Measurements from ENCODE around the gene ATRX.
"Not testable (repeated sequence)": the region's sequence is repeated elsewhere in the genome, so short reads cannot be mapped to it uniquely, and the experiment has no call there.

Gene ATRX, protein sequence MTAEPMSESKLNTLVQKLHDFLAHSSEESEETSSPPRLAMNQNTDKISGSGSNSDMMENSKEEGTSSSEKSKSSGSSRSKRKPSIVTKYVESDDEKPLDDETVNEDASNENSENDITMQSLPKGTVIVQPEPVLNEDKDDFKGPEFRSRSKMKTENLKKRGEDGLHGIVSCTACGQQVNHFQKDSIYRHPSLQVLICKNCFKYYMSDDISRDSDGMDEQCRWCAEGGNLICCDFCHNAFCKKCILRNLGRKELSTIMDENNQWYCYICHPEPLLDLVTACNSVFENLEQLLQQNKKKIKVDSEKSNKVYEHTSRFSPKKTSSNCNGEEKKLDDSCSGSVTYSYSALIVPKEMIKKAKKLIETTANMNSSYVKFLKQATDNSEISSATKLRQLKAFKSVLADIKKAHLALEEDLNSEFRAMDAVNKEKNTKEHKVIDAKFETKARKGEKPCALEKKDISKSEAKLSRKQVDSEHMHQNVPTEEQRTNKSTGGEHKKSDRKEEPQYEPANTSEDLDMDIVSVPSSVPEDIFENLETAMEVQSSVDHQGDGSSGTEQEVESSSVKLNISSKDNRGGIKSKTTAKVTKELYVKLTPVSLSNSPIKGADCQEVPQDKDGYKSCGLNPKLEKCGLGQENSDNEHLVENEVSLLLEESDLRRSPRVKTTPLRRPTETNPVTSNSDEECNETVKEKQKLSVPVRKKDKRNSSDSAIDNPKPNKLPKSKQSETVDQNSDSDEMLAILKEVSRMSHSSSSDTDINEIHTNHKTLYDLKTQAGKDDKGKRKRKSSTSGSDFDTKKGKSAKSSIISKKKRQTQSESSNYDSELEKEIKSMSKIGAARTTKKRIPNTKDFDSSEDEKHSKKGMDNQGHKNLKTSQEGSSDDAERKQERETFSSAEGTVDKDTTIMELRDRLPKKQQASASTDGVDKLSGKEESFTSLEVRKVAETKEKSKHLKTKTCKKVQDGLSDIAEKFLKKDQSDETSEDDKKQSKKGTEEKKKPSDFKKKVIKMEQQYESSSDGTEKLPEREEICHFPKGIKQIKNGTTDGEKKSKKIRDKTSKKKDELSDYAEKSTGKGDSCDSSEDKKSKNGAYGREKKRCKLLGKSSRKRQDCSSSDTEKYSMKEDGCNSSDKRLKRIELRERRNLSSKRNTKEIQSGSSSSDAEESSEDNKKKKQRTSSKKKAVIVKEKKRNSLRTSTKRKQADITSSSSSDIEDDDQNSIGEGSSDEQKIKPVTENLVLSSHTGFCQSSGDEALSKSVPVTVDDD (N-terminal part only)

DNA sequence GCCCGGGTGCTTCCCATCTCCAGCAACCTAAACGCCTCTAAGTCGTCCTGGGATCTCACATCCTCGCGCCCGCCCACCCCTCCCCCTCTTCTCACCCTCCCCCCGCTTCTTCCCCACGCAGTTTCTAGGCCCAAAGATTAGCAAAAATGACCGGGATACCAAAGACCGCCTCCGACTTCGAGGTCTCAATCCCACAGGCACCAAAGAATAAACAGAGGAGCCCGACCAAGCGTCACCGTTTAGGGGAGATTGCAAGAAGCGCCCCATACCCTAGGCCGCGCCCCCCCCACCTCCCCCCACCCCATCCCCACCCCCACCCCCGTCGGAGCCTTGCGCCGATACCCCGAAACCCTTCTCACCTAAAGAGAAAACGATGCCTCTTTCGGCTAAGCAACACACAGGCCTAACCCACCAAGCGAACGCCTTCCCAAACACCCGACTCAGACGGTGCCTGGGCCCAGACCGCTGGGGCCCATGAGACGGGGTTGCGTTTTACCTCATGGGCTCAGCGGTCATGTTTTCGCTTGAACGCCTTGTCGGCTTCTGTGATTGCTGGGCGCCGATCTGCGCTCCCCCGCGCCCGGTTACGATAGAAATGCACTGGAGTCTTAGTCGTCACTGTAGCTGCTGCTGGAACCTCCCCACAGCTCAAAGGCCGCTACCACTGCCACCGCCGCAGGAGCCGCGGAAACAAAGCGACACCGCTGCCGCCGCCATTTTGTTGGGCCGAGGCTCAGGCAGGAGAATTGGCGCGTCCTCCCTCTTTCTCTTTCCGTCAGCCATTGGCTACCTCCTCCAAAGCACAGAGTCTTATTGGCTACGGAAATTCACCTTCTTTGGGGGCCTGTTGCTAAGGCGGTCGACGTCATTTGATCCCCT, at the start of gene ATRX:
Gene ATRX, minus strand, starts transcription at position 731 of the 879 bp plus-strand sequence. Its CDS starts 215 bp downstream, at position 516.
- peak; percentile 42 for DNase-seq (ENCODE audit: low read depth)

DNA sequence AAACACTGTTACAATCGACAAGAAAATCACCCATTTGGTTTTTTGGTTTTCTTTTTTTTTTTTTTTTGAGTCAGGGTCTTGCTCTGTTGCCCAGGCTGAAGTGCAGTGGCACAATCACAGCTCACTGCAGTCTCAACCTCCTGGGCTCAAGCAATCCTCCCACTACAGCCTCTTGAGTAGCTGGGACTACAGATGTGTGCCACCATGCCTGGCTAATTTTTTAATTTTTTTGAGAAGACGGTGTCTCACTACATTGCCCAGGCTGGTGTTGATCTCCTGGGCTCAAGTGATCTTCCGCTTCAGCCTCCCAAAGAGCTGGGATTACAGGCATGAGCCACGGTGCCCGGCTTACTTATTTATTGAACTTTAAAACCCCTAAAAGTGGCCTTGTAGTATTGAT, 45.5 kb upstream of the ATRX start:
- DNase-seq (ENCODE audit: low read depth), result not testable (repeated sequence)

DNA sequence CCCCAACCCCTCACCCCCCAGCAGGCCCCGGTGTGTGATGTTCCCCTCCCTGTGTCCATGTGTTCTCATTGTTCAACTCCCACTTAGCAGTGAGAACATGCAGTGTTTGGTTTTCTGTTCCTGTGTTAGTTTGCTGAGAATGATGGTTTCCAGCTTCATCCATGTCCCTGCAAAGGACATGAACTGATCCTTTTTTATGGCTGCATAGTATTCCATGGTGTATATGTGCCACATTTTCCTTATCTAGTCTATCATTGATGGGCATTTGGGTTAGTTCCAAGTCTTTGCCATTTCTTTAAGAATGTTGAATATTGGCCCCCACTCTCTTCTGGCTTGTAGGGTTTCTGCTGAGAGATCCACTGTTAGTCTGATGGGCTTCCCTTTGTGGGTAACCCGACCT, 36.0 kb upstream of the ATRX start:
- not testable (repeated sequence) for DNase-seq (ENCODE audit: low read depth)

DNA sequence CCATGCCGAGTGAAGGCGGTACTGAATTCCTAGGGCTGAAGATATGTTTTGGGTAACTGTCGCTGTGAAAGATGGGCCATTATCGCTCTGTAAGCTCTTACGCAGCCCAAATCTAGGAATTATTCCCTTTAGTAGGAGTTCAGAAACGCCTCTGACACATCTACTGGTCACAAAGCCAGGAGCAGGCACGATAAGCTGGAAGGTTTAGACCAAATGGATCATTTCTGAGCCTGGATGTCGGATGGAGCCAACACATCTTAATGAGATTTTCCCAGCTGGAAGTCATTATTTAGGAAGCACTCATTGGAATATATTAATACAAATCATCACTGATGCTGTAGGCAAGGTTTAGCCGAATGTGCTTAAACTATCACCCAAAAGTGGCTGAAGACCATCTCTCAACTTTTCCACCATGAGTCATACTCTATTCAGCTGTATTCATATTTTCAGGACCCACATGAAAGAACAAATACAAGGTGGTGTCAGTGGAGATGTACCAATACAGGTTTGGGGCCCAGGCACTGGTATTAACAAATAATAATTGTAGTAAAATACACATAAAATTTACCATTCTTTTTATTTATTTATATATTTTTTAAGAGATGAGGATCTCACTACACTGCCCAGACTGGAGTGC, 34.2 kb upstream of the ATRX start:
- no peak for DNase-seq (ENCODE audit: low read depth)

DNA sequence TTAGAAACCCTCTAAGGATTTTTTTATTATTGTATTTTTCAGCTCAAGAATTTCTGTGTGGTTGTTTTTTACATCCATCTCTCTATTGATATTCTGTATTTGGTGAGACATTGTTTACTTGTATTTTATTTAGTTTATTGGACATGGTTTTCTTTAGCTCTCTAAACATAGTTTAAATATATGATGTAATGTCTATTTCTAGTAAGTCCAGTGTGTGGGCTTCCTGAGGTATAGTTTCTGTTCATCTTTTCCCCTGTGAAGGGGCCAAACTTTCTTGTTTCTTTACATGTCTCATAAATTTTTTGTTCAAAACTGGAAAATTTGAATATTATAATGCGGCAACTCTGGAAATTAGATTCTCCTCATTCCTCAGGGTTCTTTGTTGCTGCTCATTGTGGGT, 28.2 kb upstream of the ATRX start:
- no peak for DNase-seq (ENCODE audit: low read depth)

DNA sequence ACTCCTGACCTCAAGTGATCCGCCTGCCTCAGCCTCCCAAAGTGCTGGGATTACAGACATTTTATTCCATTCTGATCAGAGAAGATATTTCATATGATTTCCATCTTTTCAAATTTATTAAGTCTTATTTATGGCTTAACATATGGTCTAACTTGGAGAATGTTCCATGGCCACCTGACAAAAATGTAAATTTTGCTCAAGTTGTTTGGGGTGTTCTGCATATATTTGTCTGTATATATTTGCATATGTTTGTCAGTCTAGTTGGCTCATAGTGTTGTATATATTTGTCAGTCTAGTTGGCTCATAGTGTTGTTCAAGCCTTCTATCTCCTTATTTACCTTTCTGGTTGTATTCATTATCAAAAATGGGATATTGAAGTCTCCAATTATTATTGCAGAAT, 16.2 kb upstream of the ATRX start:
- DNase-seq (ENCODE audit: low read depth), result no peak

DNA sequence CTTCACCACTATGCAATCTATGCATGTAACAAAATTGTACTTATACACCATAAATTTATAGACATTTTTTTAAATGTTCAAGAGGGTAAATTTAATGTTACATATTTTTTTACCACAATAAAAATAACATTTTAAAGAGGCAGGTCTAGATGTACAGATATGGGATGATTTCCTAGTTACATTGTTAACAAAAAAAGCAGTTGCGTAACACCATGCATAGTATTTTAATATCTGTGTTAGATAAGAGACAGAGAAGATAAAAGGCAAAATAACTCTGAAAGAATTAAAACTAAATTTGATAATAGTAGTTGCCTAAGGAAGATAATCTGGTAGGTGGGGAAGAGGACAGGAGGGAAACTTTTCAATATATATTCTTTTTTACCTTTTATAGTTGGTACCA, 9.1 kb upstream of the ATRX start:
- DNase-seq (ENCODE audit: low read depth), result no peak

DNA sequence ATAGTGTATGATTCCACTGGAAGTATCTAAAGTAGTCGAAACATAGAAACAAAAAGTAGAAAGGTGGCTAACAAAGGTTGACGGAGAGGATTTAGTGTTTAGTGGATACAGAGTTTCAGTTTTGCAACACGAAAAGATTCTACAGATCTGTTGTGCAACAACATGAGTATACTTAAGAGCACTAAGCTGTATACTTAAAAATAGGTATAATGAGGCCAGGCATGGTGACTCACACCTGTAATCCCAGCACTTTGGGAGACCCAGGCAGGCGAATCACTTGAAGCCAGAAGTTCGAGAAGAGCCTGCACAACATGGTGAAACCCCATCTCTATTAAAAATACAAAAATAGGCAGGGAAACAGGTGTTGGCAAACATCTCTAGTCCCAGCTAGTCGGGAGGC, 7.9 kb upstream of the ATRX start:
- DNase-seq (ENCODE audit: low read depth), result no peak

DNA sequence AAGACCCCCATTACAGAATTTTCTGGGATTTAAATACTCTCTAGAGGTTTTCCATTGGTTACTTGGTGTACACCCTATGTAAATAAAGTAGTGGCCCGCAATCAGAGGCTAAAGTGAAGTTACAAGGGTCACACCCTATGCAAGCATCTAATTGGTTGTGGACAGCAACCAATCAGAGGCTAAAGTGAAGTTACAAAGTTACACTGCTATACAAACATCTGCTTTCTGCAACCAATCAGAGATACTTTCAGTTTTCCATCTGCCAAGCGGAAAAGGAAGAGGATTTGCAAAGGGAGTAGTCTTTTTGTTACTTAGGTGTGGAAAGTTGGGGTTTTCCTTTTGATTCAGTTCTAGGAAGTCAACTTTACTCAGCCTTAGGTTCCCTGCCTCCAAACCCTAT, 2.0 kb upstream of the ATRX start:
- DNase-seq (ENCODE audit: low read depth), result no peak

DNA sequence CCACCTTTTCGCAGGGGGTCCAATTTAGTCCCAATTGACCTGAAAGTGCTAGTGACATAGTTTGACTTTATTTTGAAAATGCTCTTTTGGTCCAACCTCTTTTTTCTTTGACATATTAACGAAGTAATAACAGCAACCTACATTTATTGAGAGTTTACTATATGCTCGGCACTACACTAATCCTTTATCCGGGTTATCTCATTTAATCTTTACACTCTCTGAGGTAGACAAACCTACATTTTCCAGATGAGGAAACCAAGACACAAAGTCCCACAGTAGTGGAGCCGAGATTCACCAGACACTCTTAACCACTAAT, 307 bp upstream of the ATRX start:
- DNase-seq (ENCODE audit: low read depth), result no peak

DNA sequence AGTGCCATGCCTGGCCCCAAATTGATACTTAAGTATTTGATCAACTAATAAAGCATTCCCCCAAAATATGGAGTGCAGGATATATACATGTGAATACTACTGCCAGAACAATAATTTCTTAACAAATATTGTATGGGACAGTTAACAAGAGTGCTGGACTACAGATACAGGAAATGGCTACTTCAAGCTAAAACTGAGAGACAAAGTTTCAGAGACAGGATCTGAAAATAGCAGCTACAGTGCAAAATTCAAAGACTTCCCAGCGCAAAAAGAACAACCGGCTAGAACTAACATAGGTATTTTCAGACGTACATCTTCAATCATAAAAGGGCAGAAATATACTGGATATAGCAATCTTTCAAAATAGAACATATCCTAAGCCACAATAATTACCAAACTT, 6.3 kb downstream of the ATRX start:
- DNase-seq (ENCODE audit: low read depth), result no peak

DNA sequence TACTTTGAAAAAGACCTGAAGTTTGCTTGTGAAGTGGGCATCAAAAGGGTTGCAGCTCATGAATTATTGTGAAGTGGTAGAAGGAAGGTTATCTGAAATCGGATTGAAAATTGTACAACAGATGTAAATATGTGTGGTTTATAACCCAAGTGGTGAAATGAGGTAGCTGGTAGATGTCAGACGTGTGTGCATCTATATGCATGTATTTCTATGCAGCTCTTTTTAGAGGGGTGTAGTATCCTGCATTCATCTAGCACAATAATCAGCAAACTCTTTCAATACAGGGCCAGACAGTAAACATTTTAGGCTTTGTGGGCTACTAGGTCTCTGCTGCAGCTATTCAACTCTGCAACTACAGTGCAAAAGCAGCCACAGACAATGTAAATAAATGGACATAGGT, 9.4 kb downstream of the ATRX start:
- DNase-seq (ENCODE audit: low read depth), result no peak

DNA sequence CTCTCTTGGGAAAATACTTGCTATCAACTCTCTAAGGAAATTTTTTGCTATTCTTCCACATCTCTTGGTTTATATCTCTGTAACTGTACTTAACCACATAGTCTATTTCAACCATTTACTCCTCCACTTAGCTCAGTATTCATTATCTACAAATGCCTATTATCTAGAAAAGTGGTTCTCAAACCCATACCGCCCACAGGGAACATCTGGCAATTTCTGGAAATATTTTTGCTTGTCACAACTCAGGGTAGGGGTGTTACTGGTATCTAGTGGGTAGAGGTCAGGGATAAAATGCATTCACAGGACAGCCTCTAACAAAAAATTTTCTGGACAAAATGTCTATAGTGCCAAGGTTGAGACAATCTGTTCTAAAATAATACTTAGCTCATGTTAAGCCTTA, 14.4 kb downstream of the ATRX start:
- DNase-seq (ENCODE audit: low read depth), result no peak

DNA sequence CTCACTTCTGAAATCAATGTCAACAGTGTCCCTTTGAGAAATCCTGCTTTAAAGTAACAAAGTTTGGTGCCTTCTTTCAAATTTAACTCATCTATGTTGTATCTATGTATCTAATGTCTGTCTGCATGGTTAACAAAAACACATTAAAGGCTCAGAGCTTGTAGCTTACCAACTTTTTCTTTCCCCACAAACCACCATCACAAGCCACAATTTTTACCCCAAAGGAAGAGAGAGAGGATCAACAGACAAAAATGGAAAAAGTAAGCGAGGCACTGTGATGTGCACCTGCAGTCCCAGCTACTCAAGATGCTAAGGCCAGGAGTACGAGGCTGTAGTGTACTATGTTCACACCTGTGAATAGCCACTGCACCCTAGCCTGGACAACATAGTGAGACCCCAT, 17.2 kb downstream of the ATRX start:
- no peak for DNase-seq (ENCODE audit: low read depth)

DNA sequence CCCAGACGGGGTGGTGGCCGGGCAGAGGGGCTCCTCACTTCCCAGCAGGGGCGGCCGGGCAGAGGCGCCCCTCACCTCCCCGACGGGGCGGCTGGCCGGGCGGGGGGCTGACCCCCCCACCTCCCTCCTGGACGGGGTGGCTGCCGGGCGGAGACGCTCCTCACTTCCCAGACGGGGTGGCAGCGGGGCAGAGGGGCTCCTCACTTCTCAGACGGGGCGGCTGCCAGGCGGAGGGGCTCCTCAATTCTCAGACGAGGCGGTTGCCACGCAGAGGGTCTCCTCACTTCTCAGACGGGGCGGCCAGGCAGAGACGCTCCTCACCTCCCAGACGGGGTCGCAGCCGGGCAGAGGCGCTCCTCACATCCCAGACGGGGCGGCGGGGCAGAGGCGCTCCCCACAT, 19.8 kb downstream of the ATRX start:
- not testable (repeated sequence) for DNase-seq (ENCODE audit: low read depth)

DNA sequence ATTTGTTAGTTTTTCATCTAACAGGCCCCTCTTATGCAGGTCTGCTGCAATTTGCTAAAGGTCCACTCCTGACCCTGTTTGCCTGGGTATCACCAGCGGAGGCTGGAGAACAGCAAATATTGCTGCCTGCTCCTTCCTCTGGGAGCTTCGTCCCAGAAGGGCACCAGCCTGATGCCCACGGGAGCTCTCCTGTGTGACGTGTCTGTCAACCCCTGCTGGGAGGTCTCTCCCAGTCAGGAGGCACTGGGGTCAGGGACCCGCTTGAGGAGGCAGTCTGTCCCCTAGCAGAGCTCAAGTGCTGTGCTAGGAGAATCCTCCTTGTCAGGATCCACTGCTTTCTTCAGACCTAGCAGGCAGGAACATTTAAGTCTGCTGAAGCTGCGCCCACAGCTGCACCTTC, 30.5 kb downstream of the ATRX start:
- DNase-seq (ENCODE audit: low read depth), result no peak

DNA sequence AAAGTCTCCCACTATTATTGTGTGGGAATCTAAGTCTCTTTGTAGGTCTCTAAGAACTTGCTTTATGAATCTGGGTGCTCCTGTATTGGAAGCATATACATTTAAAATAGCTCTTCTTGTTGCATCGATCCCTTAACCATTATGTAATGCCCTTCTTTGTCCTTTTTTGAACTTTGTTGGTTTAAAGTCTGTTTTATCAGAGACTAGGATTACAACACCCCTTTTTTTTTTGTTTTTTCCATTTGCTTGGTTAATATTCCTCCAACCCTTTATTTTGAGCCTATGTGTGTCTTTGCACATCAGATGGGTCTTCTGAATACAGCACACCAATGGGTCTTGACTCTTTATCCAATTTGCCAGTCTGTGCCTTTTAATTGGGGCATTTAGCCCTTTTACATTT, 32.1 kb downstream of the ATRX start:
- DNase-seq (ENCODE audit: low read depth), result not testable (repeated sequence)

DNA sequence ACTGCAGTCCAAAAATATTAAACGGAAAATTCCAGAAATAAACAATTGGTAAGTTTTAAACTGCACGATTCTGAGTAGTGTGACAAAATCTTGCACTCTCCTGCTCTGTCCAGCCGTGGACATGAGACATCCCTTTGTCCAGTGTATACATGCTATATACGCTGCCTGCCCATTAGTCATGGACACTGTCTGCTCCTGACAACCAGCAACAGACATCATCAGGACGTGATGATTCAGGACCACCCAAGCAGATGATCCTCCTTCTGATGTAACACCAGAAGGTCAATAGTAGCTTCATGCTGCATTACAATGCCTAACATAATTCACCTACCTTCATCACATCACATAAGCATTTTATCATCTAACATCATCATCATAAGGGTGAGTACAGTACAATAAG, 36.3 kb downstream of the ATRX start:
- no peak for DNase-seq (ENCODE audit: low read depth)

DNA sequence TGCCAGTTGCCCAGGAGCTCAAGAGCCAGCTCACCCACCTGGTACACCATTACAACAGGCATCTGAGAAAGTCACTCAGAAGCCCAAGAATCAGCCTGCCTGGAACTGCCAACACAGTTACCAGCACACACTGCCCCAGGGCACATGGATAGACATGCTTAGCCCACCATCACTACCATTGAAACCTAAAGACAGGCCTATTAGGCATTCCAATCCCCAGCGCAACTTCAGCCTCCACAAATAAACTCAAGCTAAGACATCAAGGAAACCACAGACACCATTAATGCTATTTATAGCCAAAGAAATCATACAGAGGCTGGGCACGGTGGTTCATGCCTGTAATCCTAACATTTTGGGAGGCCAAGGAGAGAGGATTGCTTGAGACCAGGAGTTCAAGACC, 42.3 kb downstream of the ATRX start:
- DNase-seq (ENCODE audit: low read depth), result no peak

DNA sequence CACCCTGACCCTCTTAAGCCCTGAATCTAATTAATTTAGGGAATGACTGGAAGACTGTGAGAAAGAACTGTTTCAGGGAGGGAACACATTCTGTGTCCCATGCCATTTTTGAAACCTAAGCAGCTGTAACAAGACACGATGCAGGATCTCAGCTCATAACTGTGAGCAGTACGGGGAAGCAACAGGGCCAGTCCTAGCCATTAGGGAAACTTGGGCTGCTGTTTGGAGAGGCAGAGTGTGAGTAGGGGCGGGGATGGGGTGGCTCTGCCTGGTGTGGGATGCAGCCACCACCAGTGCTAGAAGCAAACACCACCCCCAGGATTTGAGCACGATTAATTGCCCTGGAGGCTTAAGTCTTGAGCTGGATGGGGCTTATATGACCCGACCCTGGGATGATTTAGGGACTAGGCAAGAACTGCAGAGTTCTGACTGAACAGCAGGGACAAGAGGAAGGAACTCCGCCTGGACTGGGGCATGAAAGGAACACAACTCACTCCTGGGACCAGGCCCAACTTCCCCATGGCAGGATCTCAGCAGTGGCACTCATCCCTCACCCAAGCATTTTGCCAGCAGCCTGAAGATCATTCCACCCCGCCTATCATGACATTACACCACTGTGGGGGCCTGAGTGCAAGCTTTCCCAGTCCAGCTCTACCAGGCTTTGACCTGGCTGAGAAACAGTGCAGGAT, 43.1 kb downstream of the ATRX start:
- no peak for DNase-seq (ENCODE audit: low read depth)
